Body of pancreas (tissue), 4 donors: ENCODE results near the gene KCNF1.

Source experiments
- POLR2A ChIP-seq, 3 donors: fragments of 450-650 bp; IDR thresholded peaks; one replicate each; pipeline ENCODE4 v1.6.1; 2016; ENCODE audit warnings: antibody characterized with exemption in 3 of 3, mild to moderate bottlenecking in 2 of 3
- TF ChIP-seq, protein P1 (sequence below), 7 experiments: fragments of 450-650 bp in 4 of 7; fragments of 200-600 bp in 3 of 7; sonication (generic) in 3 of 7; IDR thresholded peaks; one replicate each; pipeline ENCODE4 v1.5.1; 2016 to 2019; ENCODE audit warnings: antibody characterized with exemption in 7 of 7

DNA sequence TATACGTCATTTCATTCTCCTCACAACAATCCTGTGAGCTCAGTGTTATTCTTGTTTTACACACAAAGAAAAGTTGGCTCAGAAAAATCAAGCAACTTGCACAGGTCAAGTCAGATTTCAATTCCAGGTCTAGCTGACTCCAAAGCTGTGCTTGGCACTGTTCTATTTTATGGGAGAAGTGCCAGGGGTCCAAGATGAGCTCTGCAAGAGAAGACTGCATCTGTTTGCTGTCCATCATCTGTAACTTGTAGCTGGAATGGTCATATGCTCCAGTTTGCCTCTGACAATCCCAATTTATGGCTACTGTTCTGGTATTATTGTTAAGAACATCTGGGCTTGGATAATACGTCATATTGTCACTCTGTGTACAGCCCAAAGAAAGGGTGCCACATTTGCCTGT is 28.9 kb downstream of the KCNF1 start:
- TF ChIP-seq, protein P1, sequence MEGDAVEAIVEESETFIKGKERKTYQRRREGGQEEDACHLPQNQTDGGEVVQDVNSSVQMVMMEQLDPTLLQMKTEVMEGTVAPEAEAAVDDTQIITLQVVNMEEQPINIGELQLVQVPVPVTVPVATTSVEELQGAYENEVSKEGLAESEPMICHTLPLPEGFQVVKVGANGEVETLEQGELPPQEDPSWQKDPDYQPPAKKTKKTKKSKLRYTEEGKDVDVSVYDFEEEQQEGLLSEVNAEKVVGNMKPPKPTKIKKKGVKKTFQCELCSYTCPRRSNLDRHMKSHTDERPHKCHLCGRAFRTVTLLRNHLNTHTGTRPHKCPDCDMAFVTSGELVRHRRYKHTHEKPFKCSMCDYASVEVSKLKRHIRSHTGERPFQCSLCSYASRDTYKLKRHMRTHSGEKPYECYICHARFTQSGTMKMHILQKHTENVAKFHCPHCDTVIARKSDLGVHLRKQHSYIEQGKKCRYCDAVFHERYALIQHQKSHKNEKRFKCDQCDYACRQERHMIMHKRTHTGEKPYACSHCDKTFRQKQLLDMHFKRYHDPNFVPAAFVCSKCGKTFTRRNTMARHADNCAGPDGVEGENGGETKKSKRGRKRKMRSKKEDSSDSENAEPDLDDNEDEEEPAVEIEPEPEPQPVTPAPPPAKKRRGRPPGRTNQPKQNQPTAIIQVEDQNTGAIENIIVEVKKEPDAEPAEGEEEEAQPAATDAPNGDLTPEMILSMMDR (IDR thresholded peaks at IDR 0.05): no peak
- TF ChIP-seq POLR2A (IDR thresholded peaks at IDR 0.05): no peak
